ENCODE data around the gene RNU7-1.

Gene RNU7-1

GRCh38 chr12:6966351-6966750, 22.7 kb downstream of the RNU7-1 start:
- DNase-seq, result no peak

GRCh38 chr12:6967651-6968100, 24.1 kb downstream of the RNU7-1 start:
- DNase-seq, result no peak

- no peak for DNase-seq
These were observed 24.8 kb downstream of the RNU7-1 start for GRCh38 chr12:6968426-6968825.

- no peak for DNase-seq
These were observed 26.5 kb downstream of the RNU7-1 start for GRCh38 chr12:6970096-6970527.

GRCh38 chr12:6974180-6974579, 30.6 kb downstream of the RNU7-1 start:
- no peak for DNase-seq

- DNase-seq, result no peak
These were observed 31.8 kb downstream of the RNU7-1 start for GRCh38 chr12:6975297-6976032.

GRCh38 chr12:6977653-6978052, 34.0 kb downstream of the RNU7-1 start:
- no peak for DNase-seq

GRCh38 chr12:6978188-6978587, 34.6 kb downstream of the RNU7-1 start:
- DNase-seq, result no peak

- DNase-seq, result no peak
These were observed 35.0 kb downstream of the RNU7-1 start for GRCh38 chr12:6978611-6979011.

GRCh38 chr12:6979021-6979420, 35.4 kb downstream of the RNU7-1 start:
- no peak for DNase-seq

GRCh38 chr12:6979453-6979852, 35.8 kb downstream of the RNU7-1 start:
- no peak for DNase-seq

- no peak for DNase-seq
These were observed 36.5 kb downstream of the RNU7-1 start for GRCh38 chr12:6980075-6980474.

GRCh38 chr12:6980740-6981139, 37.1 kb downstream of the RNU7-1 start:
- DNase-seq, result no peak

GRCh38 chr12:6981152-6982052, 37.8 kb downstream of the RNU7-1 start:
- DNase-seq, result no peak

- no peak for DNase-seq
These were observed 38.9 kb downstream of the RNU7-1 start for GRCh38 chr12:6982532-6982931.

GRCh38 chr12:6987956-6988553, 44.4 kb downstream of the RNU7-1 start:
- DNase-seq, result no peak
